Transverse colon (tissue), 3 donors: Measurements from ENCODE around the gene GNB1.

Experiments
- POLR2A ChIP-seq: fragments of 450-650 bp; IDR thresholded peaks from one replicate; pipeline ENCODE4 v1.6.1; 2016; ENCODE audit warnings: antibody characterized with exemption, mild to moderate bottlenecking, moderate library complexity
- TF ChIP-seq, protein P1 (sequence below), 5 experiments: fragments of 200-600 bp in 3 of 5; fragments of 450-650 bp in 2 of 5; sonication (generic) in 3 of 5; IDR thresholded peaks; 1 replicate in 2 of 5; 2 replicates in 3 of 5; pipeline ENCODE4 v1.5.1; 2016 to 2017; ENCODE audit warnings: antibody characterized with exemption in 5 of 5, inconsistent platforms in 3 of 5, mild to moderate bottlenecking in 2 of 5, moderate library complexity in 1 of 5

DNA sequence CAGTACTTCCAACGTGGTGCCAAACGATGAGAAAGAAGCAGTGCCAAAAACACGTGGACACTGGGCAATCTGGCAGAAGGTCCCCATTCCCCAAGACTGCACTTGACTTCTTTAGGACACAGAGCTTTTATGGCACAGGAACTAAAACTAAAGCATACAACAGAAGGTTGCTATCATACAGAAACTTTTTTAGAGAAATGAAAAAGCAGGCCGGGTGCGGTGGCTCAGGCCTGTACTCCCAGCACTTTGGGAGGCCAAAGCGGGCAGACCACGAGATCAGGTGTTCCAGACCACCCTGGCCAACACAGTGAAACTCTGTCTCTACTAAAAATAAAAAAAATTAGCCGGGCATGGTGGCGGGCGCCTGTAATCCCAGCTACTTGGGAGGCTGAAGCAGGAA, 43.0 kb downstream of the GNB1 start:
- TF ChIP-seq, protein P1, sequence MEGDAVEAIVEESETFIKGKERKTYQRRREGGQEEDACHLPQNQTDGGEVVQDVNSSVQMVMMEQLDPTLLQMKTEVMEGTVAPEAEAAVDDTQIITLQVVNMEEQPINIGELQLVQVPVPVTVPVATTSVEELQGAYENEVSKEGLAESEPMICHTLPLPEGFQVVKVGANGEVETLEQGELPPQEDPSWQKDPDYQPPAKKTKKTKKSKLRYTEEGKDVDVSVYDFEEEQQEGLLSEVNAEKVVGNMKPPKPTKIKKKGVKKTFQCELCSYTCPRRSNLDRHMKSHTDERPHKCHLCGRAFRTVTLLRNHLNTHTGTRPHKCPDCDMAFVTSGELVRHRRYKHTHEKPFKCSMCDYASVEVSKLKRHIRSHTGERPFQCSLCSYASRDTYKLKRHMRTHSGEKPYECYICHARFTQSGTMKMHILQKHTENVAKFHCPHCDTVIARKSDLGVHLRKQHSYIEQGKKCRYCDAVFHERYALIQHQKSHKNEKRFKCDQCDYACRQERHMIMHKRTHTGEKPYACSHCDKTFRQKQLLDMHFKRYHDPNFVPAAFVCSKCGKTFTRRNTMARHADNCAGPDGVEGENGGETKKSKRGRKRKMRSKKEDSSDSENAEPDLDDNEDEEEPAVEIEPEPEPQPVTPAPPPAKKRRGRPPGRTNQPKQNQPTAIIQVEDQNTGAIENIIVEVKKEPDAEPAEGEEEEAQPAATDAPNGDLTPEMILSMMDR (IDR thresholded peaks at IDR 0.05): no peak
- TF ChIP-seq POLR2A: no peak
